Nephron (organoid): Measurements from ENCODE around the gene DDN.

Source experiments
- H3K27ac Mint-ChIP-seq, 3 experiments: 2 replicates each; pipeline ENCODE4 v1.8.0; 2020; ENCODE audit warnings: mixed read lengths in 3 of 3, mild to moderate bottlenecking in 2 of 3, moderate library complexity in 1 of 3
- H3K27me3 Mint-ChIP-seq: 2 replicates; pipeline ENCODE4 v1.8.0; 2021; ENCODE audit warnings: low read depth, mild to moderate bottlenecking, moderate library complexity, mixed read lengths
- H3K36me3 Mint-ChIP-seq: 2 replicates; pipeline ENCODE4 v1.8.0; 2020; ENCODE audit warnings: low read depth, mixed read lengths
- H3K4me1 Mint-ChIP-seq: 2 replicates; pipeline ENCODE4 v1.8.0; 2020; ENCODE audit warnings: mixed read lengths
- H3K4me3 Mint-ChIP-seq, 3 experiments: 2 replicates each; pipeline ENCODE4 v1.8.0; 2020; ENCODE audit warnings: mild to moderate bottlenecking in 3 of 3, mixed read lengths in 3 of 3, moderate library complexity in 2 of 3
- H3K9me3 Mint-ChIP-seq: 2 replicates; pipeline ENCODE4 v1.8.0; 2020; ENCODE audit warnings: mixed read lengths
- TF ChIP-seq, protein P1 (sequence below), 3 experiments: fragments of 200-600 bp; sonication (generic); IDR thresholded peaks; one replicate each; pipeline ENCODE4 v1.5.0; 2021; ENCODE audit warnings: antibody characterized with exemption in 3 of 3; ENCODE audit not compliant: unreplicated experiment in 3 of 3

Gene DDN

GRCh38 chr12:49038291-49038955 lies 39.2 kb upstream of the DDN start:
- Mint-ChIP-seq H3K9me3 (no peaks in the 10 kb centered on the region), H3K4me1 (peaks cover 4% of the 10 kb centered on the region), H3K27me3 (no peaks in the 10 kb centered on the region), H3K27ac (no peak overlapping the region), H3K4me3 (no peak overlapping the region), H3K36me3 (peaks cover 60% of the 10 kb centered on the region)
- TF ChIP-seq, protein P1, sequence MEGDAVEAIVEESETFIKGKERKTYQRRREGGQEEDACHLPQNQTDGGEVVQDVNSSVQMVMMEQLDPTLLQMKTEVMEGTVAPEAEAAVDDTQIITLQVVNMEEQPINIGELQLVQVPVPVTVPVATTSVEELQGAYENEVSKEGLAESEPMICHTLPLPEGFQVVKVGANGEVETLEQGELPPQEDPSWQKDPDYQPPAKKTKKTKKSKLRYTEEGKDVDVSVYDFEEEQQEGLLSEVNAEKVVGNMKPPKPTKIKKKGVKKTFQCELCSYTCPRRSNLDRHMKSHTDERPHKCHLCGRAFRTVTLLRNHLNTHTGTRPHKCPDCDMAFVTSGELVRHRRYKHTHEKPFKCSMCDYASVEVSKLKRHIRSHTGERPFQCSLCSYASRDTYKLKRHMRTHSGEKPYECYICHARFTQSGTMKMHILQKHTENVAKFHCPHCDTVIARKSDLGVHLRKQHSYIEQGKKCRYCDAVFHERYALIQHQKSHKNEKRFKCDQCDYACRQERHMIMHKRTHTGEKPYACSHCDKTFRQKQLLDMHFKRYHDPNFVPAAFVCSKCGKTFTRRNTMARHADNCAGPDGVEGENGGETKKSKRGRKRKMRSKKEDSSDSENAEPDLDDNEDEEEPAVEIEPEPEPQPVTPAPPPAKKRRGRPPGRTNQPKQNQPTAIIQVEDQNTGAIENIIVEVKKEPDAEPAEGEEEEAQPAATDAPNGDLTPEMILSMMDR (IDR thresholded peaks at IDR 0.05; ENCODE audit: unreplicated experiment in 3 of 3) = no peak

GRCh38 chr12:49037947-49038237 lies 38.7 kb upstream of the DDN start:
- Mint-ChIP-seq H3K27me3 (no peaks in the 10 kb centered on the region), H3K36me3 (peaks cover 54% of the 10 kb centered on the region), H3K4me1 (peaks cover 4% of the 10 kb centered on the region), H3K4me3 (no peak overlapping the region), H3K27ac (no peak overlapping the region), H3K9me3 (no peaks in the 10 kb centered on the region)
- TF ChIP-seq, protein P1 (IDR thresholded peaks at IDR 0.05; ENCODE audit: unreplicated experiment in 3 of 3) = no peak

- H3K27me3 Mint-ChIP-seq = no peaks in the 10 kb centered on the region
- H3K9me3 Mint-ChIP-seq = no peaks in the 10 kb centered on the region
- H3K4me1 Mint-ChIP-seq = peaks cover 4% of the 10 kb centered on the region
- peaks cover 49% of the 10 kb centered on the region for H3K36me3 Mint-ChIP-seq
- H3K4me3 Mint-ChIP-seq = no peak overlapping the region
- H3K27ac Mint-ChIP-seq = no peak overlapping the region
- TF ChIP-seq, protein P1 (IDR thresholded peaks at IDR 0.05; ENCODE audit: unreplicated experiment in 3 of 3) = no peak
These were observed 38.2 kb upstream of the DDN start for GRCh38 chr12:49037111-49037946.

- no peak overlapping the region for H3K4me3 Mint-ChIP-seq
- H3K9me3 Mint-ChIP-seq = no peaks in the 10 kb centered on the region
- H3K36me3 Mint-ChIP-seq = peaks cover 45% of the 10 kb centered on the region
- no peaks in the 10 kb centered on the region for H3K27me3 Mint-ChIP-seq
- TF ChIP-seq, protein P1 (IDR thresholded peaks at IDR 0.05; ENCODE audit: unreplicated experiment in 3 of 3) = no peak
- H3K27ac Mint-ChIP-seq = no peak overlapping the region
- peaks cover 4% of the 10 kb centered on the region for H3K4me1 Mint-ChIP-seq
These were observed 36.9 kb upstream of the DDN start for GRCh38 chr12:49036029-49036428.

GRCh38 chr12:49034286-49034622 lies 35.1 kb upstream of the DDN start:
- Mint-ChIP-seq H3K27me3 (no peaks in the 10 kb centered on the region), H3K4me1 (peaks cover 4% of the 10 kb centered on the region), H3K36me3 (peaks cover 52% of the 10 kb centered on the region), H3K4me3 (no peak overlapping the region), H3K27ac (no peak overlapping the region), H3K9me3 (no peaks in the 10 kb centered on the region)
- TF ChIP-seq, protein P1 (IDR thresholded peaks at IDR 0.05; ENCODE audit: unreplicated experiment in 3 of 3) = no peak
